Mesendoderm (in vitro differentiated cells): ENCODE results near the gene SV2B.
A peak's percentile ranks its signal among the peaks of the same experiment; 100 is the strongest.

Source experiments
- DNase-seq: peaks from one replicate; pipeline ENCODE4 v3.0.0; 2013
- H2AK5ac ChIP-seq: 2 replicates; pipeline ENCODE4 v1.6.1; 2013; ENCODE audit warnings: low read length, inconsistent platforms
- H2BK120ac ChIP-seq: 2 replicates; pipeline ENCODE4 v1.6.1; 2013; ENCODE audit warnings: low read depth, mild to moderate bottlenecking, low read length, moderate library complexity, mixed read lengths
- H2BK15ac ChIP-seq: replicated peaks from 2 replicates; pipeline ENCODE4 v1.6.1; 2013; ENCODE audit warnings: low read depth, mild to moderate bottlenecking, moderate library complexity
- H2BK5ac ChIP-seq: 2 replicates; pipeline ENCODE4 v1.6.1; 2013; ENCODE audit warnings: low read length, inconsistent platforms
- H3K18ac ChIP-seq: 2 replicates; pipeline ENCODE4 v1.6.1; 2013; ENCODE audit warnings: mild to moderate bottlenecking, low read length, mixed read lengths
- H3K23ac ChIP-seq: one replicate; pipeline ENCODE4 v1.6.1; 2013; ENCODE audit warnings: low read length
- H3K27ac ChIP-seq: 2 replicates; pipeline ENCODE4 v1.5.1; 2013; ENCODE audit warnings: low read depth, mild to moderate bottlenecking, inconsistent platforms, low read length, moderate library complexity
- H3K27me3 ChIP-seq: 2 replicates; pipeline ENCODE4 v1.6.1; 2013; ENCODE audit warnings: low read length, control low read depth, mild to moderate bottlenecking, inconsistent platforms; ENCODE audit not compliant: insufficient read depth, poor library complexity
- H3K36me3 ChIP-seq: 2 replicates; pipeline ENCODE4 v1.6.1; 2013; ENCODE audit warnings: low read length, inconsistent platforms; ENCODE audit not compliant: control insufficient read depth, insufficient read depth
- H3K4ac ChIP-seq: one replicate; pipeline ENCODE4 v1.6.1; 2013; ENCODE audit warnings: low read depth, mild to moderate bottlenecking, low read length, moderate library complexity
- H3K4me1 ChIP-seq: 2 replicates; pipeline ENCODE4 v1.6.1; 2013; ENCODE audit warnings: low read depth, low read length, inconsistent platforms; ENCODE audit not compliant: control insufficient read depth
- H3K4me2 ChIP-seq: 2 replicates; pipeline ENCODE4 v1.6.1; 2013; ENCODE audit warnings: low read length
- H3K4me3 ChIP-seq: 2 replicates; pipeline ENCODE4 v1.5.1; 2013; ENCODE audit warnings: mild to moderate bottlenecking, low read length
- H3K56ac ChIP-seq: one replicate; pipeline ENCODE4 v1.6.1; 2013; ENCODE audit warnings: low read length
- H3K79me1 ChIP-seq: 2 replicates; pipeline ENCODE4 v1.6.1; 2013; ENCODE audit warnings: low read length, inconsistent platforms
- H3K79me2 ChIP-seq: 2 replicates; pipeline ENCODE4 v1.6.1; 2013; ENCODE audit warnings: mild to moderate bottlenecking, low read length; ENCODE audit not compliant: control insufficient read depth, insufficient read depth
- H3K9ac ChIP-seq: 2 replicates; pipeline ENCODE4 v1.6.1; 2013; ENCODE audit warnings: low read length, inconsistent platforms
- H4K5ac ChIP-seq: one replicate; pipeline ENCODE4 v1.6.1; 2013; ENCODE audit warnings: low read length
- H4K8ac ChIP-seq: one replicate; pipeline ENCODE4 v1.6.1; 2013; ENCODE audit warnings: low read depth, mild to moderate bottlenecking, control low read depth, low read length, moderate library complexity
- WGBS: extraction: QIAGEN DNeasy Blood & Tissue Kit; methylation state at CpG from one replicate; pipeline ENCODE4 v1.1.7; 2013; ENCODE audit warnings: low lambda C conversion rate, missing lambda C conversion rate; ENCODE audit not compliant: insufficient coverage; ENCODE audit errors: extremely low coverage; 5-methylcytosine and 5-hydroxymethylcytosine counted together

Gene SV2B

DNA sequence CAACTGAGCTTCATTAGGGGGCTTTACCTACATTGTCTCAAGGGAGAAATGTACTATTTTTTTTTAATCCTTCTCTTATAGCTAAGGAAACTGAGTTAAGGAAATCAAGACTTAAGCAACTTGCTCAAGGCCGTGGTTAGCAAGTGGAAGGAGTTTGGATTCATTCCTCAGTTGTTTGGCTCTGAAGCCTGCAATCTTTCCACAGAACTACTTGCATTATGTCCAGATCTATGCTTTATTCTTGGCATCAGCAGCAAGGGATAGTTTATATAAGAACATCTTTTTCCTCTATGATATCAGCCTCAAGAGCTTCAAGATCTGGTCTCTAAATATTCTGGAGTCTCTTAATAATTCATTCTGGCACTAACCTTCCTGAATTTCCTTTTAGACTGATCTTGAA lies 182.4 kb downstream of the SV2B start:
- no peak overlapping the region for H3K4me3 ChIP-seq
- H3K79me1 ChIP-seq = no peaks in the 10 kb centered on the region
- H2BK120ac ChIP-seq = no peak overlapping the region
- no peak for DNase-seq
- no peak overlapping the region for H3K56ac ChIP-seq
- no peak overlapping the region for H2BK15ac ChIP-seq
- no peak overlapping the region for H3K23ac ChIP-seq
- H3K9ac ChIP-seq = no peak overlapping the region
- no peak overlapping the region for H3K4ac ChIP-seq
- H2AK5ac ChIP-seq = no peak overlapping the region
- H3K27me3 ChIP-seq = no peaks in the 10 kb centered on the region
- no CpG with 5 or more reads among the region's 1 CpG for WGBS
- no peaks in the 10 kb centered on the region for H3K4me1 ChIP-seq
- no peak overlapping the region for H3K18ac ChIP-seq
- H3K79me2 ChIP-seq = no peaks in the 10 kb centered on the region
- H2BK5ac ChIP-seq = no peak overlapping the region
- H3K27ac ChIP-seq = no peak overlapping the region
- no peak overlapping the region for H4K5ac ChIP-seq
- H3K36me3 ChIP-seq = no peaks in the 10 kb centered on the region
- H3K4me2 ChIP-seq = no peak overlapping the region
- H4K8ac ChIP-seq = no peak overlapping the region

DNA sequence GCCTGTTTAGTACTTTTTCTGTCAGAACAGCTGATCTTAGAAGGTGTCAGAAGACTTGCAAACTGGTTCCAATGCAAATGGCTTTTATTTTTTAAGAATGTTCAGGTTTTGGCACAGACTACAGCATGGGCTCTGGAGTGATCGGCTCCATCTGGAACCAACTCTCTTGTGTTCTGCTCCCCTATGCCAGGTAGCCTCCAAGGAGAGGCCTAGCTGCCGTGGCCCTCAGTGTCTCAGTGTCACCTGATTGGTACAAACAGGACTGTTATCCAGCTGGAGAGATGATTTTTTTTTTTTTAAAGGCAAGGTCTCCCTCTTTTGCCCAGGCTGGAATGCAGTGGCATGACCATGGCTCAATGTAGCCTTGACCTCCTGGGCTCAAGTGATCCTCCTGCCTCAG lies 183.1 kb downstream of the SV2B start:
- Histone ChIP-seq H3K56ac (no peak overlapping the region), H2AK5ac (no peak overlapping the region), H3K79me1 (no peaks in the 10 kb centered on the region), H3K9ac (no peak overlapping the region), H2BK15ac (no peak overlapping the region), H3K79me2 (no peaks in the 10 kb centered on the region), H2BK120ac (no peak overlapping the region), H3K18ac (no peak overlapping the region), H2BK5ac (no peak overlapping the region), H3K23ac (no peak overlapping the region), H3K4ac (no peak overlapping the region), H3K27me3 (no peaks in the 10 kb centered on the region), H3K4me2 (no peak overlapping the region), H3K4me3 (no peak overlapping the region), H4K5ac (no peak overlapping the region), H3K4me1 (no peaks in the 10 kb centered on the region), H4K8ac (no peak overlapping the region), H3K27ac (no peak overlapping the region), H3K36me3 (no peaks in the 10 kb centered on the region)
- WGBS = no CpG with 5 or more reads among the region's 2 CpGs
- DNase-seq = no peak

DNA sequence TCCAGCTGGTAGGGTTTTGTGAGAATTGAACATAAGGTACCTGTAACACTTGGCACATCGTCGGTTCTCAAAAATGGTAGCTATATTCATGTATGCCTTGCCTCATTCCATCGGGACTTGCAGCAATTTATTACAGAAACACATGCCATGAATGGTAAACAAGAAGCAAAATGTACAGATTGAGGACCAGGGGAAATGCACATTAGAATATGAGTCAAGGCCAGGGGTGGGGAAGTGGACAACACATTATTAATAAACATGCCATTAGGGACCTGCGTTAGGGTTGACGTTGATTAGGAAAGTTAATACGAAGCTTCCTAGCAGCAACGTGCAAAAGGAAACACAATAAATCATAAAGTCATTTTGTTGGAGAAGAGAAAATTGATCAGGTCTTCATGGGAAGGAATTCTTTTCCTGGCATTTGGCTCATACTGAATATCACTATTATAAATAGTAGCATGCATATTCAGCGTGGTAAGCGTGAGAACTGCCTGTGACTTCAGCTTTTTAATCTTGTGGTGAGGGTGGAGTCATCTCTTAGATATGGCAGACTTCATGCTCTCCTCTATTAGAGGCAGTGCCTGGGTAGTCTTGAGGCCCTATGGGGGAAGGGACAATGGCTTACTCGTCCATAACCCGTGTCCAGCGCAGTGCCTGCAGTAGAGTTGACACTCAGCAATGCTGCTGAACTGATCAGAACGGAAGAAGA lies 184.9 kb downstream of the SV2B start:
- H3K27ac ChIP-seq = no peak overlapping the region
- no peak overlapping the region for H4K5ac ChIP-seq
- no peak for DNase-seq
- H3K9ac ChIP-seq = no peak overlapping the region
- no peak overlapping the region for H3K56ac ChIP-seq
- H3K79me2 ChIP-seq = no peaks in the 10 kb centered on the region
- H3K23ac ChIP-seq = no peak overlapping the region
- H3K79me1 ChIP-seq = no peaks in the 10 kb centered on the region
- H3K4me3 ChIP-seq = no peak overlapping the region
- no peaks in the 10 kb centered on the region for H3K27me3 ChIP-seq
- no peak overlapping the region for H4K8ac ChIP-seq
- H3K4me2 ChIP-seq = no peak overlapping the region
- H3K18ac ChIP-seq = no peak overlapping the region
- no peak overlapping the region for H2AK5ac ChIP-seq
- H3K4ac ChIP-seq = no peak overlapping the region
- H2BK15ac ChIP-seq = no peak overlapping the region
- no peak overlapping the region for H2BK120ac ChIP-seq
- no peak overlapping the region for H2BK5ac ChIP-seq
- no peaks in the 10 kb centered on the region for H3K4me1 ChIP-seq
- WGBS = no CpG with 5 or more reads among the region's 13 CpGs
- no peaks in the 10 kb centered on the region for H3K36me3 ChIP-seq

DNA sequence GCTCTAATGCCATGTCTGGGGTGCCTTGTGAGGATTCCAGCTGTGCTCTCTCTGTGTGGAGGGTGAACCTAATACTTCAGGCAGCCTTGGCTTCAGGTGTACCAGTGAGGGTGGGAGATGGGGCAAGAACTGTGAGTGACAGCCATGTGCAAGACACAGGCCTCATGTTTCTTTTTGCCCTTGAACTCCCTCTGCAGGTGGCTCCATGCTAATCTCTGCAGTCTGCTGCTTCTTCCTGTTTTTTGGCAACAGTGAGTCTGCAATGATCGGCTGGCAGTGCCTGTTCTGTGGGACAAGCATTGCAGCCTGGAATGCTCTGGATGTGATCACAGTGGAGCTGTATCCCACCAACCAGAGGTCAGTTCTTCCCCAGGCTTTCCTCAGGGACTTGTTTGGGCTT lies 189.3 kb downstream of the SV2B start:
- DNase-seq = peak; percentile 63
- no peak overlapping the region for H2AK5ac ChIP-seq
- H2BK5ac ChIP-seq = no peak overlapping the region

DNA sequence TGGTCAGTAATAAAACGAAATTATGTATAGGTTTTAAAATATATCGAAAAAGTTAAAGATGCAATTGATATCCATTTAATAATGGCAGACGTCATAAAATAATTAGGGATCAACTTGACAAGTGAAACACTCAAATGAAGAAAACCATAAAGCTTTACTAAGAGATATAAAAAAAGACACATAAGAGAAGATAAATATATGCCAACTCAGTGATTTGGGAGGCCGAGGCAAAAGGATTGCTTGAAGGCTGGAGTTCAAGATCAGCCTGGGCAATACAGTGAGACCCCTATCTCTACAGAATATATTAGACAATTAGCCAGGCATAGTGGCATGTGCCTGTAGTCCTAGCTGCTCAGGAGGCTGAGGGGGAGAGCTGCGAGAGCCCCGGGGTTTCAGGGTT lies 190.5 kb downstream of the SV2B start:
- Histone ChIP-seq H2BK120ac (no peak overlapping the region), H3K4me3 (no peak overlapping the region)
- WGBS = 100% methylated on average over 3 of the region's 6 CpGs

More for the DNA sequence above, 189.3 kb downstream of the SV2B start:
- no peak overlapping the region for H3K56ac ChIP-seq
- H3K18ac ChIP-seq = no peak overlapping the region
- no peak overlapping the region for H3K9ac ChIP-seq
- no peak overlapping the region for H3K4me3 ChIP-seq
- no peaks in the 10 kb centered on the region for H3K79me2 ChIP-seq
- H3K23ac ChIP-seq = no peak overlapping the region
- no peak overlapping the region for H2BK15ac ChIP-seq
- H2BK120ac ChIP-seq = no peak overlapping the region
- no peak overlapping the region for H3K27ac ChIP-seq
- no peaks in the 10 kb centered on the region for H3K4me1 ChIP-seq
- no CpG with 5 or more reads among the region's 1 CpG for WGBS
- no peak overlapping the region for H3K4me2 ChIP-seq
- no peaks in the 10 kb centered on the region for H3K79me1 ChIP-seq
- H4K8ac ChIP-seq = no peak overlapping the region
- H3K27me3 ChIP-seq = no peaks in the 10 kb centered on the region
- H4K5ac ChIP-seq = no peak overlapping the region
- H3K4ac ChIP-seq = no peak overlapping the region
- H3K36me3 ChIP-seq = no peaks in the 10 kb centered on the region

DNA sequence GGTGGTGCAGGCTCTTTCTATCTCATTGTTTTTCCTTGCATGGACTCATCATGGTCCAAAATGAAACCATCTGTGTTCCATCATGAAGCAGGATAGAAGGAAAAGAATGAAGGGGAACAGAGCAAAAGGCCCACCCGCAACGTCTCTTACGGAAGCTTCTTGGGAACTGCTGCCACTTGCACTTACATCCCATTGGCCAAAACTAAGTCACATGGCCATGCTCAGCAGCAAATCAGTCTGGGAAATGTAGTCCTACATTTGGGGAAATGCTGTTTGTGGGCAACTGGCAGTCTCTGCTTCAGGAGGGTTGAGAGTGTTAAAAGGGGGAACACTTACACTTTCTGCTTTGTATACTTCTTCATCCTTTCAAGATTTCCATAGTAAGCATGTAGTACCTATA lies 191.6 kb downstream of the SV2B start:
- no peak overlapping the region for H4K5ac ChIP-seq
- no peaks in the 10 kb centered on the region for H3K79me1 ChIP-seq
- no peaks in the 10 kb centered on the region for H3K27me3 ChIP-seq
- no peak overlapping the region for H3K18ac ChIP-seq
- no peak overlapping the region for H2AK5ac ChIP-seq
- H3K27ac ChIP-seq = no peak overlapping the region
- no peak overlapping the region for H3K9ac ChIP-seq
- H3K4me2 ChIP-seq = no peak overlapping the region
- H2BK15ac ChIP-seq = no peak overlapping the region
- H3K4ac ChIP-seq = no peak overlapping the region
- H2BK120ac ChIP-seq = no peak overlapping the region
- H3K4me1 ChIP-seq = no peaks in the 10 kb centered on the region
- H4K8ac ChIP-seq = no peak overlapping the region
- peak; percentile 71 for DNase-seq
- no peak overlapping the region for H3K4me3 ChIP-seq
- H2BK5ac ChIP-seq = no peak overlapping the region
- no peaks in the 10 kb centered on the region for H3K36me3 ChIP-seq
- no peak overlapping the region for H3K23ac ChIP-seq
- H3K79me2 ChIP-seq = no peaks in the 10 kb centered on the region
- no peak overlapping the region for H3K56ac ChIP-seq
- no CpG with 5 or more reads among the region's 3 CpGs for WGBS

More for the DNA sequence above, 190.5 kb downstream of the SV2B start:
- Histone ChIP-seq H4K5ac (no peak overlapping the region), H3K79me1 (no peaks in the 10 kb centered on the region), H2AK5ac (no peak overlapping the region), H3K27me3 (no peaks in the 10 kb centered on the region), H2BK5ac (no peak overlapping the region), H3K18ac (no peak overlapping the region), H4K8ac (no peak overlapping the region), H3K9ac (no peak overlapping the region), H3K36me3 (no peaks in the 10 kb centered on the region), H3K56ac (no peak overlapping the region), H3K27ac (no peak overlapping the region), H3K4me1 (no peaks in the 10 kb centered on the region), H3K4me2 (no peak overlapping the region), H3K4ac (no peak overlapping the region), H2BK15ac (no peak overlapping the region), H3K79me2 (no peaks in the 10 kb centered on the region), H3K23ac (no peak overlapping the region)
- DNase-seq = no peak
